Measurements from ENCODE around the gene CTDSPL. TPM values are rescaled to one million over a fixed set of nuclear protein-coding genes. Genes with fewer than 3 reads are reported as not detected.

The CTDSPL gene
- polyA plus RNA-seq, 1 experiment: 40.4 TPM

- Histone ChIP-seq H3K4me3 (ENCODE audit: low read depth, low read length) (no peak overlapping the region), H3K27me3 (ENCODE audit: control insufficient read depth, insufficient read depth, low read length) (no peaks in the 10 kb centered on the region), H3K9me3 (ENCODE audit: control insufficient read depth, insufficient read depth, low read length) (no peaks in the 10 kb centered on the region), H3K27ac (ENCODE audit: low read depth, low read length) (no peak overlapping the region)
- ChIA-PET POLR2A (no interaction called here), CTCF (interaction anchor here (0.6 to 1.1 kb wide), 2 partner anchors 9 to 110 kb away, joined by 3 to 6 read pairs; no protein-coding TSS in a partner anchor)
- TF ChIP-seq, protein P1, sequence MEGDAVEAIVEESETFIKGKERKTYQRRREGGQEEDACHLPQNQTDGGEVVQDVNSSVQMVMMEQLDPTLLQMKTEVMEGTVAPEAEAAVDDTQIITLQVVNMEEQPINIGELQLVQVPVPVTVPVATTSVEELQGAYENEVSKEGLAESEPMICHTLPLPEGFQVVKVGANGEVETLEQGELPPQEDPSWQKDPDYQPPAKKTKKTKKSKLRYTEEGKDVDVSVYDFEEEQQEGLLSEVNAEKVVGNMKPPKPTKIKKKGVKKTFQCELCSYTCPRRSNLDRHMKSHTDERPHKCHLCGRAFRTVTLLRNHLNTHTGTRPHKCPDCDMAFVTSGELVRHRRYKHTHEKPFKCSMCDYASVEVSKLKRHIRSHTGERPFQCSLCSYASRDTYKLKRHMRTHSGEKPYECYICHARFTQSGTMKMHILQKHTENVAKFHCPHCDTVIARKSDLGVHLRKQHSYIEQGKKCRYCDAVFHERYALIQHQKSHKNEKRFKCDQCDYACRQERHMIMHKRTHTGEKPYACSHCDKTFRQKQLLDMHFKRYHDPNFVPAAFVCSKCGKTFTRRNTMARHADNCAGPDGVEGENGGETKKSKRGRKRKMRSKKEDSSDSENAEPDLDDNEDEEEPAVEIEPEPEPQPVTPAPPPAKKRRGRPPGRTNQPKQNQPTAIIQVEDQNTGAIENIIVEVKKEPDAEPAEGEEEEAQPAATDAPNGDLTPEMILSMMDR (IDR thresholded peaks at IDR 0.05; ENCODE audit: low read depth, low read length): no peak
- no peak for DNase-seq (ENCODE audit: low read depth, low spot score)
Observed at GRCh38 chr3:37886395-37886794, 24.7 kb downstream of the CTDSPL start.

GRCh38 chr3:37887062-37887461 is 25.4 kb downstream of the CTDSPL start:
- DNase-seq (ENCODE audit: low read depth, low spot score): no peak
- Histone ChIP-seq H3K9me3 (ENCODE audit: control insufficient read depth, insufficient read depth, low read length) (no peaks in the 10 kb centered on the region), H3K4me3 (ENCODE audit: low read depth, low read length) (no peak overlapping the region), H3K27ac (ENCODE audit: low read depth, low read length) (no peak overlapping the region), H3K27me3 (ENCODE audit: control insufficient read depth, insufficient read depth, low read length) (no peaks in the 10 kb centered on the region)
- ChIA-PET CTCF (interaction anchor here (1.1 to 2.1 kb wide), 3 partner anchors 13 to 110 kb away, joined by 3 to 5 read pairs (median 3); no protein-coding TSS in a partner anchor), POLR2A (no interaction called here)
- TF ChIP-seq, protein P1 (IDR thresholded peaks at IDR 0.05; ENCODE audit: low read depth, low read length): no peak

GRCh38 chr3:37887824-37888223 is 26.1 kb downstream of the CTDSPL start:
- TF ChIP-seq, protein P1 (IDR thresholded peaks at IDR 0.05; ENCODE audit: low read depth, low read length): no peak
- POLR2A ChIA-PET: no interaction called here
- Histone ChIP-seq H3K27me3 (ENCODE audit: control insufficient read depth, insufficient read depth, low read length) (no peaks in the 10 kb centered on the region), H3K9me3 (ENCODE audit: control insufficient read depth, insufficient read depth, low read length) (no peaks in the 10 kb centered on the region), H3K27ac (ENCODE audit: low read depth, low read length) (no peak overlapping the region), H3K4me3 (ENCODE audit: low read depth, low read length) (no peak overlapping the region)
- CTCF ChIA-PET: interaction anchor here (0.8 to 2.1 kb wide), 5 partner anchors 12 to 116 kb away, joined by 3 to 5 read pairs (median 3); no protein-coding TSS in a partner anchor
- no peak for DNase-seq (ENCODE audit: low read depth, low spot score)

DNA sequence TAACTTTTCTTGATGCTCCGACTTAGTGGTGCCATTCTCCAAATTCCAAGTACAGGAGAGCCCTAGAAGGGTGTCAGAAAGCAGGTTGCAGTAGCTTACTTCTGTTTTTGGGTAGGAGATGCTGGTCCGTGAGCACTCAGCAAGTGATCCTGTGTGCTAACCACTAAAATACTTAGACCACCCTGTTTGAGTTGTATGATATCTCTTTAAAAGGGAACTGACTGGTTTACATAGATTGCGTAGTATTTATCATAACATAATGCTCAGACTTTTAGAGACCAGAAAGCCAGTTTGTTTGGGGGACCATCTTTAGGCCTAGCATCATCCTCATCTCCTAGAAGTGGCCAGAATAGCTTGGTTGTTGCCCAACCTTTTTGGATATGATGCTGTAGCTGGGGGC is 26.7 kb downstream of the CTDSPL start:
- POLR2A ChIA-PET: no interaction called here
- Histone ChIP-seq H3K4me3 (ENCODE audit: low read depth, low read length) (no peak overlapping the region), H3K27ac (ENCODE audit: low read depth, low read length) (no peak overlapping the region), H3K27me3 (ENCODE audit: control insufficient read depth, insufficient read depth, low read length) (no peaks in the 10 kb centered on the region), H3K9me3 (ENCODE audit: control insufficient read depth, insufficient read depth, low read length) (no peaks in the 10 kb centered on the region)
- TF ChIP-seq, protein P1 (IDR thresholded peaks at IDR 0.05; ENCODE audit: low read depth, low read length): no peak
- CTCF ChIA-PET: interaction anchor here (0.8 to 2.1 kb wide), 5 partner anchors 12 to 115 kb away, joined by 3 to 5 read pairs (median 3); no protein-coding TSS in a partner anchor
- DNase-seq (ENCODE audit: low read depth, low spot score): no peak

DNA sequence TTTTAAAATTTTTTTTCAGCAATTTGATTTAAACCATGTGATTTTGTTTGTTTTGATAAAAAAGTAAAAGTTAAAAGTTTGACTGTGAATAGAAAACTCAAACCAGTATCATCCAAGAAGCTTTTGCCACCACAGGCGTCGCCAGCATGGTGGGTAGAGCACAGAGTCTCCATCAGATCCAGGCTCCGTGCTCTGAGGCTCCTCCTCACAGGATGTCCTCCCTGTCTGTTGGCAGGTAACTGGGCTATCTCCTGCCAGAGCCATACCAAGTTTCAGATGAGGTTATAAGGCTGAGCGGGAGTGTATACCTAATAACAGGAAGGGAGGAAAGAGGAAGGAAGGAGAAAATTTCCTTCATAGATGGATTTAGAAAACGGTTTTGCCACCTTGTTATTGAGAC is 28.8 kb downstream of the CTDSPL start:
- ChIA-PET CTCF (interaction anchor here (0.9 kb wide), 1 partner anchor 77 kb away, joined by 3 read pairs; no protein-coding TSS in a partner anchor), POLR2A (no interaction called here)
- no peak overlapping the region for H3K27ac ChIP-seq (ENCODE audit: low read depth, low read length)
- TF ChIP-seq, protein P1 (IDR thresholded peaks at IDR 0.05; ENCODE audit: low read depth, low read length): no peak
- H3K27me3 ChIP-seq (ENCODE audit: control insufficient read depth, insufficient read depth, low read length): no peaks in the 10 kb centered on the region
- no peak for DNase-seq (ENCODE audit: low read depth, low spot score)
- H3K9me3 ChIP-seq (ENCODE audit: control insufficient read depth, insufficient read depth, low read length): no peaks in the 10 kb centered on the region
- H3K4me3 ChIP-seq (ENCODE audit: low read depth, low read length): no peak overlapping the region

All from AG04450 (cell line).